ENCODE data around the gene TMEM35B. TPM values are rescaled to one million over a fixed set of nuclear protein-coding genes. Genes with fewer than 3 reads are reported as not detected.

Gene TMEM35B
- total and polyA plus RNA-seq, 9 of the 15 experiments (the other 6 are each of a cell fraction or from before 2014, with no cell fraction given): 11.4 to 142 (median 21.4) TPM

- intact Hi-C loops (cut with micrococcal nuclease): loop anchor here (5.0 to 10.0 kb wide), 2 partner anchors 104 to 151 kb away; no protein-coding TSS in a partner anchor
- ChIA-PET POLR2A (no interaction called here), CTCF (ENCODE audit: low intra/inter-chr PET ratio) (no interaction called here)
- no peaks in the 10 kb centered on the region for H4K20me1 ChIP-seq (replicated peaks; ENCODE audit: control insufficient read depth, insufficient read depth, low read length)
- H3K4me3 ChIP-seq: no peak overlapping the region
- peaks cover 15% of the 10 kb centered on the region for H3K9me3 ChIP-seq (replicated peaks; ENCODE audit: control insufficient read depth, insufficient read depth, low read depth, low read length)
- peaks cover 6% of the 10 kb centered on the region; the same call in 2 of the 3 replicates for H3K36me3 ChIP-seq (ENCODE audit: control insufficient read depth, insufficient read depth, low read length)
- TF ChIP-seq TRIM28 (IDR thresholded peaks at IDR 0.05) (peak; percentile 78), CBX3 (IDR thresholded peaks at IDR 0.05; ENCODE audit: borderline replicate concordance in 1 of 2, low read length in 2 of 2) (peak in 1 of 2 experiments; percentile 50; a peak in 1 of 3 replicates), STAT5A (IDR thresholded peaks at IDR 0.05; ENCODE audit: borderline replicate concordance, low read length) (no peak), LARP7 (IDR thresholded peaks at IDR 0.05) (no peak)
- TF ChIP-seq, protein P1, sequence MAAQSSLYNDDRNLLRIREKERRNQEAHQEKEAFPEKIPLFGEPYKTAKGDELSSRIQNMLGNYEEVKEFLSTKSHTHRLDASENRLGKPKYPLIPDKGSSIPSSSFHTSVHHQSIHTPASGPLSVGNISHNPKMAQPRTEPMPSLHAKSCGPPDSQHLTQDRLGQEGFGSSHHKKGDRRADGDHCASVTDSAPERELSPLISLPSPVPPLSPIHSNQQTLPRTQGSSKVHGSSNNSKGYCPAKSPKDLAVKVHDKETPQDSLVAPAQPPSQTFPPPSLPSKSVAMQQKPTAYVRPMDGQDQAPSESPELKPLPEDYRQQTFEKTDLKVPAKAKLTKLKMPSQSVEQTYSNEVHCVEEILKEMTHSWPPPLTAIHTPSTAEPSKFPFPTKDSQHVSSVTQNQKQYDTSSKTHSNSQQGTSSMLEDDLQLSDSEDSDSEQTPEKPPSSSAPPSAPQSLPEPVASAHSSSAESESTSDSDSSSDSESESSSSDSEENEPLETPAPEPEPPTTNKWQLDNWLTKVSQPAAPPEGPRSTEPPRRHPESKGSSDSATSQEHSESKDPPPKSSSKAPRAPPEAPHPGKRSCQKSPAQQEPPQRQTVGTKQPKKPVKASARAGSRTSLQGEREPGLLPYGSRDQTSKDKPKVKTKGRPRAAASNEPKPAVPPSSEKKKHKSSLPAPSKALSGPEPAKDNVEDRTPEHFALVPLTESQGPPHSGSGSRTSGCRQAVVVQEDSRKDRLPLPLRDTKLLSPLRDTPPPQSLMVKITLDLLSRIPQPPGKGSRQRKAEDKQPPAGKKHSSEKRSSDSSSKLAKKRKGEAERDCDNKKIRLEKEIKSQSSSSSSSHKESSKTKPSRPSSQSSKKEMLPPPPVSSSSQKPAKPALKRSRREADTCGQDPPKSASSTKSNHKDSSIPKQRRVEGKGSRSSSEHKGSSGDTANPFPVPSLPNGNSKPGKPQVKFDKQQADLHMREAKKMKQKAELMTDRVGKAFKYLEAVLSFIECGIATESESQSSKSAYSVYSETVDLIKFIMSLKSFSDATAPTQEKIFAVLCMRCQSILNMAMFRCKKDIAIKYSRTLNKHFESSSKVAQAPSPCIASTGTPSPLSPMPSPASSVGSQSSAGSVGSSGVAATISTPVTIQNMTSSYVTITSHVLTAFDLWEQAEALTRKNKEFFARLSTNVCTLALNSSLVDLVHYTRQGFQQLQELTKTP (IDR thresholded peaks at IDR 0.05; ENCODE audit: low read depth in 1 of 2, partially characterized antibody in 2 of 2): peak in 1 of 2 experiments; percentile 100
- H3K79me2 ChIP-seq (ENCODE audit: control insufficient read depth, insufficient read depth, low read length): peaks cover 26% of the 10 kb centered on the region
- FAIRE-seq (no peak), DNase-seq (ENCODE audit: extremely low read depth in 1 of 4, low spot score in 3 of 4) (no peak), ATAC-seq (no peak)
- H3K9me1 ChIP-seq (ENCODE audit: control insufficient read depth, insufficient read depth, low read length): no peaks in the 10 kb centered on the region
- H3K4me2 ChIP-seq (ENCODE audit: insufficient read depth, low read length): no peak overlapping the region
- no peak overlapping the region for H2AFZ ChIP-seq (ENCODE audit: low read depth, low read length)
- 42% methylated on average over 1 of the region's 1 CpG for WGBS (ENCODE audit: insufficient coverage, low coverage, missing lambda C conversion rate)
- no peak overlapping the region for H3K9ac ChIP-seq (ENCODE audit: insufficient read depth in 1 of 2, low read depth in 2 of 2, low read length in 2 of 2)
- no peaks in the 10 kb centered on the region for H3K27me3 ChIP-seq (ENCODE audit: control insufficient read depth in 2 of 2, insufficient read depth in 2 of 2, low read length in 2 of 2)
- H3K4me1 ChIP-seq (replicated peaks in 1 of 2; ENCODE audit: control insufficient read depth in 2 of 2, insufficient read depth in 2 of 2, low read length in 2 of 2): peaks cover 0 to 7% of the 10 kb centered on the region in 2 experiments; a peak in 3 of 5 replicates
- no TSS peak for BruUV-seq (replicated peaks)
- H3K27ac ChIP-seq (ENCODE audit: extremely low read depth, low read depth, low read length): no peak overlapping the region
- in situ Hi-C loops (cut with MboI): no loop called here
These were observed 48.2 kb upstream of the TMEM35B start for GRCh38 chr1:35033346-35033745.
